GM19193 (cell line): ENCODE results near the gene IDUA.

ENCODE experiments used
- POLR2A ChIP-seq: IDR thresholded peaks from 4 replicates; pipeline ENCODE4 v1.6.1; 2011; ENCODE audit not compliant: insufficient read depth, insufficient read length; ENCODE audit errors: extremely low read depth

IDUA gene

DNA sequence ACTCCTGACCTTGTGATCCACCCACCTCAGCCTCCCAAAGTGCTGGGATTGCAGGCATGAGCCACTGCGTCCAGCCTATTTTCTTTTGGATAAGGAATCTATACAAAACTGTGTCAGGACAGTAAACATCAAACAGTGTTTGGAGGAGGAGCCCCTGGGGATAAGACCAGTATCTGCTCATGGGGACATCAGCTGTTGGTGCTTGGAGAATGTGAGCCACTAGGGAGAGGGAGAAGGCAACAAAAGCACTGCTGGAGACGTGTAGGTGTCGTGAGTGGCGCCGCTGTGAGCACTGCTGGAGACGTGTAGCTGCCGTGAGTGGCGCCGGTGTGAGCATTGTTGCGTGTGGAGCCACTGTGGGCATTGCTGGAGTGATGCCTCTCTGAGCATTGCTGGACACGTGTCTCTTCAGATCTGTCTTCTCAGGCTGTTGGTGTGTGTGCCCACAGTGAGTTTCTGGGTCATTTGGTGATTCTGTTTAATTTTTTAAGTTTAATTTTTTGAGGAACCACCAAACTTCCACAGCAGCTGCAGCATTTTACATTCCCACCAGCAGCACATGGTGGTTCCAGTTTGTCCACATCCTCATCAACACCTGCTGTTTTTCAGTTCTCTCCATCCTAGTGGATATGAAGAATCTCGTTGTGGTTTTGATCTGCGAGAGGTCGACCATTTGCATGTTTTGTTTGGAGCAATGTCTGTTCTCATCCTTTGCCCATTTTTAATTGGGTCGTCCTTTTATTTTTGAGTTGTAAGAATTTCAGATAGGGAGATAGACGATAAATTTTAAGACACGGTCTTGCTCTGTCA lies 32.4 kb upstream of the IDUA start:
- TF ChIP-seq POLR2A: no peak

DNA sequence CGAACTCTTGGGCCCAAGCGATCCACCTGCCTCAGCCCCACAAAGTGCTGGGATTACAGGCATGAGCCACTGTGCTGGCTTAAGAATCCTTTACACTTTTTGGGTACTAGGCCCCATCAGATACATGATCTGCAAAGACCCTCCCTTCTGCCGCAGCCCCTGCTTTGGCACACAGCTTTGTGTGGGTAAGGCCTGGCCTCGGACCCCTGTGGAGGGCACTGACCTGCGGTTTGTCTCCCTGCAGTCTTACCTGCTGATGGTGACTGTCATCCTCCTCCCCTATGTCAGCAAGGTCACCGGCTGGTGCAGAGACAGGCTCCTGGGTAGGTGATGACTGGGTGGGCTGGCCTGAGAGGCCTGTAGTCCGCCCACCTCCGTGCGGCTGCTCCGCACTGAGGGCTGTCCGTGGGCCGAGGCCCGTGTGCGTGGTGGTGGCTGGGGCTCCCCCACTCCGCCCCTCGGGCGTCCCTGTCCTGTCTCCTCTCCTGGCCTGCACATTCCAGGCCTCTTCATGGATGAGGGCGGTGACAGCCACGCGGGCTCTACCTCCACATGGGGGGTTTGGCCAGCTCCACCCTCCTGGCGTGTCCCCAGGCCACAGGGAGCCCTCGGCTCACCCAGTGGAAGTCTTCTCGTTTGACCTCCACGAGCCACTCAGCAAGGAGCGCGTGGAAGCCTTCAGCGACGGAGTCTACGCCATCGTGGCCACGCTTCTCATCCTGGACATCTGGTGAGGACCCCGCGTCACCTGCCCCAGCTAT lies 31.5 kb upstream of the IDUA start:
- TF ChIP-seq POLR2A: no peak

DNA sequence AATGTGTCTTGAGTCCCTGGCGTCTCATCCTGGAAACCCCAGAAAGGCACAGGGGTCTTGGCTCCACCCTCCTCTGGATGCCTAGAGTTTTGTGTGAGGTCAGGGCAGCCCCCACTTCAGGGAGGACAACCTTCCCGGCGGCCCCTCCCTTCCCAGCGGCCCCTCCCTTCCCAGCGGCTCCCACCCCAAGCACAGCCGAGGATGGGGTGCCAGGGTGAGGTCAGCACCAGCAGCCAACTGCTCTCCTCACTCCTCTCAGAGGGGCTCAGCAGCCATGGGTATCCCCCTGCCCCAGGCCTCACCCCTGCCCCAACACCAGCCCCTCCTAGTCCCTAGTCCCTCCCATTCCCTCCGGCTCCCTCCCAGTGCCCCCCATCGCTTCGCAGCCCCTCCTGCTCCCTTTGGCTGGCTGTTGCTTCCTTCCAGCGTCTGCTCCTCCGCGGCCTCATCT lies 30.9 kb upstream of the IDUA start:
- TF ChIP-seq POLR2A: no peak

DNA sequence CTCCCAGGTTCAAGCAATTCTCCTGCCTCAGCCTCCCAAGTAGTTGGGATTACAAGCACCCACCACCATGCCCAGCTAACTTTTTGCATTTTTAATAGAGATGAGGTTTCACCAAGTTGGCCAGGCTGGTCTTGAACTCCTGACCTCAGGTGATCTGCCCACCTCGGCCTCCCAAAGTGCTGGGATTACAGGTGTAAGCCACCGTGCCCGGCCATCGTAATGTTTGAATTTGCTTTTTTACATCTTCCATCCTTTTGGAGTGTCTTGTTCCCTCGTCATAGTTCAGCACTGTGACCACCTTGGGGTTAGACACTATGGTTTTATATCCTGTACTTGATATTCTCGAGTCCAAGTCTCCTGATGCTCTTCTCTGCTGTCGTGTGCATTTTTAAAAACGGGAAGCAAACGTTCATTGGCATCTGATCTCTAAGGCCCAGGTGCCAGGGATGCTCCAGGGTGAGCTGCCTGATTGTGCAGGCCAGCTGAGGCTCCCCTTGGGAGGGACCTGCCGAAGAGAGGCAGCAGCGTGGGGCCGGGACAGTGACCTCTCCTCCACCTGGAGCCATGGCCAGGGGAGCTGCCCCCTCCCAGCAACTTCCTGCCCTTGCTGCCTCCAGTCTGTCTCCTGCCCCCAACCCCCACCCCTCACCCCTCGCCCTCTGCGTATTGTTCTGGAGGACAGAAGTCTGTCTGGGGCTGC lies 30.2 kb upstream of the IDUA start:
- TF ChIP-seq POLR2A: no peak

DNA sequence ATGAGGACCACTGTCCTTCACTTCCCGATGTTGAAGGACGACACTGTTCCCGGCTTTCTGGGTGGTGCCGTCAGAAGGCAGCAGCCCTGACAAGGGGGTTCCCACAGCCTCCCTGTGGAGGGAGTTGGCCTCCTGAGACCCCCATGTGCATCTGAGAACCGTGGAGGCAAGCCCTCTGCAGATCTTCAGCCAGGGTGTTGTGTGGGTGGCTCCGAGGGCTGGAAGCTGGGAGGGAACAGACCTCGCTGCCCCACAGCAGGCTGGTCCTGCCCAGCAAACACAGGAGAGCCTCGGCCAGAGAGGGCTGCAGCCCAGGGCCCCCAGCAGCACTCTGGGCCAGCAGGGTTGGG lies 29.6 kb upstream of the IDUA start:
- TF ChIP-seq POLR2A: no peak

DNA sequence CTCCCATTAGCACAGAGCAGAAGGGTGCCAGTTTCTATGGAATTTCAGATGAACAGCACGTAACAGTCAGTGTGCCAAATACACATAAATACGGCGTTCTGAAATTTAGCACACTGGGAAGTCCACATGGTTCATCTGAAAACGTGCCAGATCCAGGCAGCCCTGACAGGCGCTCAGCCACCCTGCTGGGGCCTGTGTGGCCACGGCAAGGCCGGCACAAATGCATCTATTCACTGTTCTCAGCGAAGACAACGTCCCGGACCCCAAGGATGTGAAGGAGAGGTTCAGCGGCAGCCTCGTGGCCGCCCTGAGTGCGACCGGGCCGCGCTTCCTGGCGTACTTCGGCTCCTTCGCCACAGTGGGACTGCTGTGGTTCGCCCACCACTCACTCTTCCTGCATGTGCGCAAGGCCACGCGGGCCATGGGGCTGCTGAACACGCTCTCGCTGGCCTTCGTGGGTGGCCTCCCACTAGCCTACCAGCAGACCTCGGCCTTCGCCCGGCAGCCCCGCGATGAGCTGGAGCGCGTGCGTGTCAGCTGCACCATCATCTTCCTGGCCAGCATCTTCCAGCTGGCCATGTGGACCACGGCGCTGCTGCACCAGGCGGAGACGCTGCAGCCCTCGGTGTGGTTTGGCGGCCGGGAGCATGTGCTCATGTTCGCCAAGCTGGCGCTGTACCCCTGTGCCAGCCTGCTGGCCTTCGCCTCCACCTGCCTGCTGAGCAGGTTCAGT lies 29.1 kb upstream of the IDUA start:
- TF ChIP-seq POLR2A: no peak

DNA sequence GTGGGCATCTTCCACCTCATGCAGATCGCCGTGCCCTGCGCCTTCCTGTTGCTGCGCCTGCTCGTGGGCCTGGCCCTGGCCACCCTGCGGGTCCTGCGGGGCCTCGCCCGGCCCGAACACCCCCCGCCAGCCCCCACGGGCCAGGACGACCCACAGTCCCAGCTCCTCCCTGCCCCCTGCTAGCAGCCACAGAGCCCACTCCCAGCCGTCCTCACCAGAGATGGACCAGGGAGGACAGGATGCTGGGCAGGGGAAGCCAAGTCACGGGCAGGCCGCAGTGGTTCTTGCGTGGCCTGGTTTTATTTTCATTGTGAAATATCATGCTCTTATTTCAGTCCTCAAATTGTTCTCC lies 28.6 kb upstream of the IDUA start:
- no peak for TF ChIP-seq POLR2A

DNA sequence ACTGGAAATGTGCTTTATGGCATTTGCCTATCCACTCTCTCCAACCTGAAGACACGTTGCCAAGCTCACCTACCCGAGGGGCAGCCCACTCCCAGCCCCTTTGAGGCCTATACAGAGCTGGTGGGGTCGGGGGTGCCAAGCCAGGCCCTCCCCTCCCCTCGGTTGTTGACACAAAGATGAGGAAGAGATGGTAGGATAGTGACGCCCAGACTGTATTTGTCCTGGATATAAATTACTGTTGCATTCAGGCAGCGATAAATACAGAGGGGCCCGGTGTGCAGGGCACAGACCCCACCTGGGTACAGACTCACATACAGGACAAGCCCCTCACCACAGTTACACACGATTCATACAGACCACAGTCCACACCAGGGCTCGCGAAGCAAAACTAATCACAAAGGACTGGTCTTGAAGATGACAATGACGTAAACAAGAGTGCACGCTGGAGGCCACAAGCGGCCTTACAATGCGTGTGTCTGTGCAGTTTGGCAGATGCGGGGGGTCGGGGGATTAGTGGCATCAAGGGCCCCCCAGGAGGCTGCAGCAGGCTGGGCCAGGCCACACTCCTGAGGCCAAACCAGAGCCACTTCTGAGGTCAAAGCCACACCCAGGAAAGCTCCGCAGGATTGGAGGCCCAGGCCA lies 28.0 kb upstream of the IDUA start:
- TF ChIP-seq POLR2A: no peak

DNA sequence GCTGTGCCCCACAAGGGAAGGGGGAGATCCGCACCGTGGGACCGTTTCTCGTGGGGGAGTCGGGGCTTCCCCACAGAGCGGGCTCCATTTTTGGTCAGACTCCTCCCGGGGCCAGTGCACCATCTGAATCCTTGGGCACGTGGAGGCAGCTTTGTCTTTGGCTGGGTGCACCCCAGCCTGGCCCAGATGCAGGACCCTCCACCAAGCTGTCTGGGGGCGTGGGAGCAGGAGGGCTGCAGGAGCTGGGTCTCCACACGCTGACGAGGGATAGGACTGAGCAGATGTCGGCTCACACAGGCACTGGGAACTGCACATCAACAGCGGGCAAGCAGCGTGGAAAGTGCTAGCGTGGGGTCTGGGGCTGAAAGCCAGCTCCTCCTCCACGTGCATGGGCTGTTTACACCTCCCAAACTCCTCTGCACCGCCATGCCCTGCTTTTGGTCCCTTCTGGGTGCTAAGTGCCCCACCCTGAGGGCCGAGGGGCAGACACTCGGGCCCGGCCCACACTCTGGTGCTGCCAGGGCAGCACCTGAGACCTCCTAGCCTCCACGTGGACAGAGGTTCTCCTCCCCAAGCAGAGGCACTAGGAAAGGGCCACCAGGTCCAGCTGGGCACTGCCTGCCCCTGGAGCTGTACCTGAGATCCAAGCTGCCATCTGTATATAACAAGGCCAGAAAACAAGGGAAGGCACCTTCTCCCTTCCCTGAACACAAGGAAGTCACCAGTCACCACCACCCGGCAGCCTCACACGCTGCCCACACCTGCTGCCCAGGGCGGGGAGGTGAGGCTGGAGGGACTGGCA lies 27.3 kb upstream of the IDUA start:
- no peak for TF ChIP-seq POLR2A

DNA sequence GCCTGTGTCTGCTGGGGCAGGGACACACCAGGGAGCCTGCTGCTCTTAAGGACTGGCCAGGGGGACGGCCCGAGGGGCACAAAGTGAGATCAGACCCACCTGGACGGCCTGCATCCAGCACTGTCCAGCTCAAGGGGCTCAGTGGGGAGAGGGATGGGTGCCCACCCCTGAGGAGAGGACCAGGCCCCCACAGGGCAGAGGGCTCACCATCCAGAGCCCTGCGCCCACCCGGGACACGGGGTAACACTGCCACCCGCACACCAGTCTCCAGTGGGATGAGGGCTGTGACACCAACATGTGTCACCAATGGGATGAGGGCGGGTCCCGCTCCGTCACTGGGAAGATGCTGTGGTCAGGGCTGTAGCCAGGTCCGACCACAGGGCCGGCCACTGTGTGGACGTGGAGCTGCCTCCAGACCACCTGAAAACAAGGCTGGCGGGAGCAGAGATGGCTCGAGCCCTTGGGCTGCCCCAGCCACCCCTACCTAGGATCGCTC lies 26.7 kb upstream of the IDUA start:
- no peak for TF ChIP-seq POLR2A

DNA sequence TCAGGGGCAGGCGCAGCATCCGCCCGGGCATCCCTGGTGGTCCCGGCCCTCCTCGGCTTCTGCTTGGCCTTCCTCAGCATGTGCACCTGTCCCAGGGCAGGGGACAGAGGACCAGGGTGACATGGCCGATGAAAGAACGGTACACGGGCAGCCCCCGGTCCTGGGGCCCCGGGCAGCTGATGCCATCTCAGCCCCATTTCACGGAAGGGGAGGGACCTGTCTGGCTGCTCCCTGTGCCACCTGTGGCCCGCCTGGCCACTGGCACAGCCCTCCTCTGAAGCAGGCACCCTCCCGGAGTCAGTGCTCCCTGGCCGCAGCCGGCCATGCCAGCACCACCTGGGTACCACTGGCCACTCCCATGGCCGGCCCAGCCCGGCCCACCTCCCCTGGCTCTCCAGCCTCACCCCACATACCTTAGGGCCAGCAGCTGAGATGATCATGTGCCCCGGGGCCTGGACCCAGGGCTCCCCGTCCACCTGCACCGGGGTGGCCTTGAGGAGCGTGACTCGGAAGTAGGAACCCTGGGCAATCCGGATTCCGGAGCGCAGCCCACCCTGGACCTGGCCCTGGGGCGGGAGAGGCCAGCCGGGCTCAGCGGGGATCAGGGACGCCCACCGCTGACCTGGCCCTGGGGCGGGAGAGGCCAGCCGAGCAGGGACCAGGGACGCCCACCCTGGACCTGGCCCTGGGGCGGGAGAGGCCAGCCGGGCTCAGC lies 26.1 kb upstream of the IDUA start:
- TF ChIP-seq POLR2A: no peak

DNA sequence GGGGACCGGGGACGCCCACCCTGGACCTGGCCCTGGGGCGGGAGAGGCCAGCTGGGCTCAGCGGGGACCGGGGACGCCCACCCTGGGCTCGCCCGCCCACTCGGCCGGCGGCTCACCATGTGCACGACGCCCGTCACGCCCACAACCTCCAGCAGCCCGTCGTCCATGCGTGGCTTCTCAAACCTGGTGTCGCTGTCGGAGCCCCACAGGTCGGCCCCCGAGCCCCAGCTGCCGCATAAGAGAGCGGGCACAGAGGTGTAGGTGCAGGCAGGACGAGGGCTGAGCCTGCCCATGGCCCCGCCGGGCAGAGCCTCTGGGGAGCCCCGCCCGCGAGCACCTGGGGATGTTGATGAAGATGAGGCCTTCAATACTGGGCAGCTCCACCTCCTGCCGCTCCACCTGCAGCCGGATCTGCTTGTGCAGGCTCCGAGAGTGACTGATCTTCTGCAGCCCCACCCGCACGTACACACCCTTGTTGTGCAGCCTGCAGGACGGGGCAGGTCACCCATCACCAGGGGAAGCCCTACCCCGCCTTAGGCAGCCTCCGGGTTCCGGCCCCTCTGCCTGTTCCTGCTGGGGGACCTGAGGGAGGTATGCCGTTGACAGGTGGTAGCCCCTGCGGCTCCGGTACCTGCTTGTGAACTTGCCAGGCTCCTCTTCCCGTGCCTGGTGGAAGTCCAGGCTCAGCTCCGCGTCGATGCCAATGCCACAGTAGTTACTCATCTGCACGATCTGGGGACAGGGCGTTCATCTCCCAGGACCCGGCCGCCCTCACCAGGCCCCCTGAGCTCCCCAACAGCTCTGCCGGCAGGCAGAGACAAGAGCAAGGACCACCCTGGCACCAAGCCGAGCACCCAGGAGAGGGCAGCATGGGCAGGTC lies 25.3 kb upstream of the IDUA start:
- no peak for TF ChIP-seq POLR2A
